Erythroblast (primary cell): ENCODE measurements around the gene GTF3C1.

ENCODE experiments used
- DNase-seq, 2 experiments: peaks; one replicate each; lab custom pipeline; 2025; lab: John Stamatoyannopoulos, UW
- GATA1 ChIP-seq: IDR thresholded peaks from 2 replicates; pipeline ENCODE4 v1.6.1; 2011; ENCODE audit warnings: low read depth, mild to moderate bottlenecking, control low read depth, low read length, moderate library complexity
- POLR2A ChIP-seq: IDR thresholded peaks from 2 replicates; pipeline ENCODE4 v1.6.1; 2011; ENCODE audit warnings: mild to moderate bottlenecking, low read length

Gene GTF3C1, protein sequence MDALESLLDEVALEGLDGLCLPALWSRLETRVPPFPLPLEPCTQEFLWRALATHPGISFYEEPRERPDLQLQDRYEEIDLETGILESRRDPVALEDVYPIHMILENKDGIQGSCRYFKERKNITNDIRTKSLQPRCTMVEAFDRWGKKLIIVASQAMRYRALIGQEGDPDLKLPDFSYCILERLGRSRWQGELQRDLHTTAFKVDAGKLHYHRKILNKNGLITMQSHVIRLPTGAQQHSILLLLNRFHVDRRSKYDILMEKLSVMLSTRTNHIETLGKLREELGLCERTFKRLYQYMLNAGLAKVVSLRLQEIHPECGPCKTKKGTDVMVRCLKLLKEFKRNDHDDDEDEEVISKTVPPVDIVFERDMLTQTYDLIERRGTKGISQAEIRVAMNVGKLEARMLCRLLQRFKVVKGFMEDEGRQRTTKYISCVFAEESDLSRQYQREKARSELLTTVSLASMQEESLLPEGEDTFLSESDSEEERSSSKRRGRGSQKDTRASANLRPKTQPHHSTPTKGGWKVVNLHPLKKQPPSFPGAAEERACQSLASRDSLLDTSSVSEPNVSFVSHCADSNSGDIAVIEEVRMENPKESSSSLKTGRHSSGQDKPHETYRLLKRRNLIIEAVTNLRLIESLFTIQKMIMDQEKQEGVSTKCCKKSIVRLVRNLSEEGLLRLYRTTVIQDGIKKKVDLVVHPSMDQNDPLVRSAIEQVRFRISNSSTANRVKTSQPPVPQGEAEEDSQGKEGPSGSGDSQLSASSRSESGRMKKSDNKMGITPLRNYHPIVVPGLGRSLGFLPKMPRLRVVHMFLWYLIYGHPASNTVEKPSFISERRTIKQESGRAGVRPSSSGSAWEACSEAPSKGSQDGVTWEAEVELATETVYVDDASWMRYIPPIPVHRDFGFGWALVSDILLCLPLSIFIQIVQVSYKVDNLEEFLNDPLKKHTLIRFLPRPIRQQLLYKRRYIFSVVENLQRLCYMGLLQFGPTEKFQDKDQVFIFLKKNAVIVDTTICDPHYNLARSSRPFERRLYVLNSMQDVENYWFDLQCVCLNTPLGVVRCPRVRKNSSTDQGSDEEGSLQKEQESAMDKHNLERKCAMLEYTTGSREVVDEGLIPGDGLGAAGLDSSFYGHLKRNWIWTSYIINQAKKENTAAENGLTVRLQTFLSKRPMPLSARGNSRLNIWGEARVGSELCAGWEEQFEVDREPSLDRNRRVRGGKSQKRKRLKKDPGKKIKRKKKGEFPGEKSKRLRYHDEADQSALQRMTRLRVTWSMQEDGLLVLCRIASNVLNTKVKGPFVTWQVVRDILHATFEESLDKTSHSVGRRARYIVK (N-terminal part only)

GRCh38 chr16:27549746-27550581 lies at the start of gene GTF3C1, which contains the start of gene KATNIP:
TSS of gene GTF3C1 (minus strand) at chr16:27549913. CDS start at chr16:27549890, 23 bp downstream.
TSS of gene KATNIP (plus strand) at chr16:27550144. CDS start at chr16:27550171, 27 bp downstream.
- TF ChIP-seq GATA1: no peak
- TF ChIP-seq POLR2A: peak; percentile 74
- DNase-seq: peak; percentile 99 to 100

DNA sequence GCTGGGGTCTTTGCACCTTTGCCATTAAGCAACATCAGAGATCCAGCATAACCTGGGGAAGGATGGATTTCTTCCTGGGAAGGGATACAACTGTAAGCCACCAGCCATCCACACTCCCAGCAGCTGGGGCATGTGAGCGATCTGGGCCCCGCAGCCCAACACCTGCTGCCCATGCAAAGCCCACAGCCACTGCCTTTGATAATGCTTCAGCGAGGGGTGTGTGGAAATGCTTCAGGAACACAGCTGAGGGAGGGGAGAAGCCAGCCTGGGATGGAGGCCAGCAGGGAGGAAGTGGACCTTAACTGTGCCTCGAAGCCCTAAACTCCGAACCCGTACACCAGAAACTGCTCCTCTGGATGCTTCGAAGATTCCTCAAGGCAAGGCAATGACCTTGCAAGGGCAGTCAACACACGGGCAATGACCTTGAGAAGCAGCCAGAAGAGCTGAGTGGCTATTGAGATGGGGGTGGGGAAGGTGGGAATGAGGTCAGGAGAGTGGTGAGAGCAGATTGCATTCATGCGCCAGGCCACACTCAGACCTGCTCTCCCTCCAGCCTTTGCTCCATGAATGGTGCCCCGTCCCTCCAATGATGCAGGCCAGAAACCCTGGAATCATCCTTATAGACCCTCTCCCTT lies 49.3 kb upstream of the GTF3C1 start:
- DNase-seq: no peak
- no peak for TF ChIP-seq GATA1
- no peak for TF ChIP-seq POLR2A

DNA sequence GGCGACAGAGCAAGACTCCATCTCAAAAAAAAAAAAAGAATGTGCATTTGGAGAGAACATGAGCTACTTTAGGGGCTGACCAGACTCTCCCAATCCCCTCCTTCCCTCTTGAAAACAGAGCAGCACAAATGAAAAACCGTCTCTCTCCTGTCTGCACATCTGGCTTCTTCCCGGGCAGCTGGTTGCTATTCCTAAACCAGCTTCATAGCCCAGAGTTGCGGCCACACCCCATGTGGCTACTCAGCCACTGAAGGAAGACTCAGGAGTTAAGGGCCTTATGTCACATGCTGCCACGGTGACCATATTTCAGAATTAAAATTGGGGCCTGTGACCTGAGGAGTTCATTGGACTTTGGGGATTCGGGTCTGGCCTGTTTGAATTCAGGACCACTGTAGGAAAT lies 48.5 kb upstream of the GTF3C1 start:
- TF ChIP-seq GATA1: no peak
- TF ChIP-seq POLR2A: no peak
- DNase-seq: no peak

DNA sequence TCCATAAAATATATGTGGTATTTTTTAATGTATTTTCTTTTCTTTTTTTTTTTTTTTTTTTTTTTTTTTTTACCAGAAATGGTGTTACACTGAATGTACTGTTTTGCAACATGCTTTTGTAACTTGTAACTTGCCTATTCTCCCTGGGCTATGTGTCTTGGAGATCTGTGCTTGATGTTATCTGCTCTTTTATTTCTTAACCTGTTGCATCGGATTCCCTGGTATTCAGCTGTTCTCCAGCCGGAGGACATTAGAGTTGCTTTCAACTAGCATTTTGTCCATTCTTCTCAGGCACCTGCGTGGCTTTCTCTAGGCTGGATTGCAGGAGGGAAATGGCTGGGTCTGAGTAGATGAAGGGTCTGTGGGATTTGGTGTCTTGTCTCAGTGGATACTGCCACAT lies 47.6 kb upstream of the GTF3C1 start:
- no peak for DNase-seq
- TF ChIP-seq POLR2A (no peak), GATA1 (no peak)

GRCh38 chr16:27596411-27596810 lies 46.7 kb upstream of the GTF3C1 start:
- TF ChIP-seq POLR2A (no peak), GATA1 (no peak)
- DNase-seq: no peak

- no peak for DNase-seq
- no peak for TF ChIP-seq GATA1
- TF ChIP-seq POLR2A: no peak
These were observed 46.3 kb upstream of the GTF3C1 start for GRCh38 chr16:27595993-27596392.

DNA sequence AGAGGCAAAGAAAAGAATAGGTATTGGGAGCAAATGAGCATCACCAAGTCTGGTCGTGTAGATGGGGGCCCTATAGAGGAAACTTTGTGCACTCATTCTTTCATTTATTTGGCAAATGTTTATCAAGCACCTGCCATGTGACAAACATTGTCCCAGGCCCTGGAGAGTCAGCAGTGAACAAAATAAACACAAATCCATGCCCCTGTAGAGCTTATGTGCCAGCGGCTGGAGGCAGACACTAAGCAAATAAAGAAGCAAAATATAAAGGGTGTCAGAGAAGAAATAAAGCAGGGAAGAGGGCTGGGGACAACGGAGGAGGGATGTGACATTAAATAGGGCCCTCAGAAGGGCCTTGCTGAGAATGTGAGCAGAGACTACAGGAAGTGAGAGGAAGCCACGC lies 45.8 kb upstream of the GTF3C1 start:
- no peak for TF ChIP-seq GATA1
- TF ChIP-seq POLR2A: no peak
- no peak for DNase-seq

DNA sequence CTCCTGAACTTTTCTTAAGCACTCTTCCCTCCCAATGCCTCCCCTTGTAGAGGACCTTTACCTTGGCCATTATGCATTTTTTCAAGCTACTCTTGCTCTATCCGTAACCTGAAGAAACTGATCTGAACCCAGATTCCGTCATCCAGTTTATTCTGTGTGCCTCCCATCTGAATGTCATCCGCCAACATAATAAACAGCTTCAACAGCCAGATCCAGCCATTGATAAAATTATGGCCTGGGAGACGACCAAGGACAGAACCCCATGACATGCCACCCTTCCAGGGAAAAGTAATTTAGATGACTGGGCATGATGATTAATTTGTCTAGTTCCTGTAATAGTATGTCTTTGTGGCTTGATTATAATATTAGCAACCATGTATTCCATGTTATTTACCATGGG lies 42.1 kb upstream of the GTF3C1 start:
- DNase-seq: no peak
- no peak for TF ChIP-seq POLR2A
- no peak for TF ChIP-seq GATA1

- no peak for DNase-seq
- no peak for TF ChIP-seq GATA1
- TF ChIP-seq POLR2A: no peak
These were observed 38.3 kb upstream of the GTF3C1 start for GRCh38 chr16:27588057-27588456.

- TF ChIP-seq GATA1 (no peak), POLR2A (no peak)
- DNase-seq: no peak
These were observed 37.0 kb upstream of the GTF3C1 start for GRCh38 chr16:27586711-27587110.

- TF ChIP-seq POLR2A: no peak
- TF ChIP-seq GATA1: no peak
- DNase-seq: no peak
These were observed 35.5 kb upstream of the GTF3C1 start for GRCh38 chr16:27585200-27585599.

- DNase-seq: no peak
- TF ChIP-seq POLR2A (no peak), GATA1 (no peak)
These were observed 33.9 kb upstream of the GTF3C1 start for GRCh38 chr16:27583634-27584033.
